Measurements from ENCODE around the gene TRIM72.
"Not testable (repeated sequence)": the region's sequence is repeated elsewhere in the genome, so short reads cannot be mapped to it uniquely, and the experiment has no call there.

Gene TRIM72

GRCh38 chr16:31256466-31256865 lies 42.5 kb downstream of the TRIM72 start:
- no peak for DNase-seq (ENCODE audit: low spot score)

- no peak for DNase-seq (ENCODE audit: low spot score)
Measured at GRCh38 chr16:31258366-31258765, 44.4 kb downstream of the TRIM72 start.

GRCh38 chr16:31260136-31260931 lies 46.4 kb downstream of the TRIM72 start:
- DNase-seq (ENCODE audit: low spot score), result no peak

DNA sequence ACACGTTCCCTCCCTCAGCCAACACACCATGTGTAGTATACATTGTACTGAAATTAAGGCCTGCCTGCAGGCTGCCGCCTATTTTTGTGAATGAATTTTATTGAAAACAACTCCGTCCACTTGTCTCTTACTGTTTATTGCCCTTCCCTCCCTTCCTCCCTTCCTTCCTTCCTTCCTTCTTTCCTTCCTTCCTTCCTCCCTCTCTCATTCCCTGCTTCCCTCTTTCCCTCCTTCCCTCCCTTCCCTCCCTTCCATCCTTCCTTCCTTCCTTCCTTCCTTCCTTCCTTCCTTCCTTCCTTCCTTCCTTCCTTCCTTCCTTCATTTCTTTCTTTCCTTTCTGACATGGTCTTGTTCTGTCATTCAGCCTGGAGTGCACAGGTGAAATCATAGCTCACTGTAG lies 48.2 kb downstream of the TRIM72 start:
- no peak for DNase-seq (ENCODE audit: low spot score)

GRCh38 chr16:31265329-31266245 lies 51.7 kb downstream of the TRIM72 start:
- DNase-seq (ENCODE audit: low spot score), result no peak

DNA sequence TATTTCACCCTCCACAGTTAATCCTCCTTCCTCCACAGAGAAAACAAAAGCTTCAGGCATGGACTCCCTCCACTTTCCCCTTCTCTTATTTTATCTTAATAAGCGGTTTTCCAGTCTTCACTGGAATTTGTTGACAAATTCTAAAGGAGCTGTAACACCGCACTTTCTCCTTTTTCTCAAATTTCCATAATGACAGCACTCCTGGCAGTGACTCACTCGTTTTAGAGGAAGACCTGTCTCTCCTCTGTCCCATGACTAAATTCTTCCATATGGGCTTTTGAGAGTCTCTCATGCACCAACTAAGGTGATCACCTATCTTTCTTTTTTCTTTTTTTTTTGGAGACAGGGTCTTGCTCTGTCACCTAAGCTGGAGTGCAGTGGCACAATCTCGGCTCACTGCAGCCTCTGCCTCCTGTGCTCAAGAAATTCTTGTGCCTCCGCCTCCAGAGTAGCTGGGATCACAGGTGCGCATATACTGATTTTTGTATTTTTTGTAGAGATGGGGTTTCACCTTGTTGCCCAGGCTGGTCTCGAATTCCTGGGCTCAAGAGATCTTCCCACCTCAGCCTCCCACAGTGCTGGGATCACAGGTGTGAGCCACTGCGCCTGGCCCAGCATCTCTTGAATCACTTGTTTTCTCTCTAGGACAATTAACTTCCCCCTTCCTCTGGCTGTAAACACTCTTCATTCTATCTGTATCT lies 53.6 kb downstream of the TRIM72 start:
- no peak for DNase-seq (ENCODE audit: low spot score)

DNA sequence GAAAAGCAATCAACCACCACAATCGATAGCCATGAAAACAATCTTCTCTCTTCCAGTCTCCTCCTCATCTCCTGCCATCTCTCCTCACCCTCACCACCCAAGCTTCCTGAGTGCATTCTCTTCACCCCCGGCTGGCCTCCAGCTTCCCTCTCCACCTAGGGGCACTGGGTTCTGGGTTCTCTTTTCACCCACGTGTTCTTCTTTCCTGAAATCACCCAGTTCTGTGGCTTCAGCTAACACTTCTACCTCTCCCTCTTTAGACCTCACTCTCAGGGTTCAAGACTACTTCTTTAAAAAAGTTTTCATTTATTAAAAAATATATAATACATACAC lies 54.1 kb downstream of the TRIM72 start:
- no peak for DNase-seq (ENCODE audit: low spot score)

DNA sequence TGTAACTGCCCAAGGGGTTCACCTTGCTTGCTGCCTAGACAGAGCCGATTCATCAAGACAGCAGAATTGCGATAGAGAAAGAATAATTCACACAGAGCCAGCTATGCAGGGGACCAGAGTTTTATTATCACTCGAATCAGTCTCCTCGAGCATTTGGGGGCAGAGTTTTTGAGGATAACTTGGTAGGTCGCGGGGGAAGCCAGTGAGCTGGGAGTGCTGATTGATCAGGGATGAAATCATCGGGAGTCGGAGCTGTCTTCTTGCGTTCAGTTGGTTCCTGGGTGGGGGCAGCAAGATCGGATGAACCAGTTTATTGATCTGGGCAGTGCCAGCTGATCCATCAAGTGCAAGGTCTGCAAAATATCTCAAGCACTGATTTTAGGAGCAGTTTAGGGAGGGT lies 55.0 kb downstream of the TRIM72 start:
- no peak for DNase-seq (ENCODE audit: low spot score)

- no peak for DNase-seq (ENCODE audit: low spot score)
Measured at GRCh38 chr16:31269541-31269940, 55.6 kb downstream of the TRIM72 start.

- DNase-seq (ENCODE audit: low spot score), result not testable (repeated sequence)
Measured at GRCh38 chr16:31269973-31270372, 56.1 kb downstream of the TRIM72 start.

- DNase-seq (ENCODE audit: low spot score), result no peak
Measured at GRCh38 chr16:31270795-31271194, 56.9 kb downstream of the TRIM72 start.

GRCh38 chr16:31271621-31272190 lies 57.8 kb downstream of the TRIM72 start:
- DNase-seq (ENCODE audit: low spot score), result no peak

- DNase-seq (ENCODE audit: low spot score), result no peak
Measured at GRCh38 chr16:31273187-31273586, 59.3 kb downstream of the TRIM72 start.

DNA sequence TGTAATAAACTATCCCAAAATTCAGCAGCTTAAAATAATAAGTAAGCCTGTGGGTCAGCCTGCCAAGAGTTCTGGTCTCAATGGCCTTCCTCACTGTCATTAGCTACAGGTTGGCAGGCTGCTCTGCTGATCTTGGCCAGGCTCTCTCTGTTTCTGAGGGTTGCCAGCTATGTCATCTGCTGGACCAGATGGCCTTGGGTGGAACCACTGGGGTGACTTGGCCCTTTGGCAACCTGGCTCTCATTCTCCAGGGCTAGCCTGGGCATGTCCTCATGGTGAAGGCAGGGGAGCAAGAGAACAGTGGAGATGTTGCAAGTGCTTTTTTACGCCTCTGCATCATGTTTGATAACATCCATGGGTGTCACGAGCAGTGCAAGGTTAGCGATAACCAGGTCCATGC lies 59.8 kb downstream of the TRIM72 start:
- DNase-seq (ENCODE audit: low spot score), result no peak

DNA sequence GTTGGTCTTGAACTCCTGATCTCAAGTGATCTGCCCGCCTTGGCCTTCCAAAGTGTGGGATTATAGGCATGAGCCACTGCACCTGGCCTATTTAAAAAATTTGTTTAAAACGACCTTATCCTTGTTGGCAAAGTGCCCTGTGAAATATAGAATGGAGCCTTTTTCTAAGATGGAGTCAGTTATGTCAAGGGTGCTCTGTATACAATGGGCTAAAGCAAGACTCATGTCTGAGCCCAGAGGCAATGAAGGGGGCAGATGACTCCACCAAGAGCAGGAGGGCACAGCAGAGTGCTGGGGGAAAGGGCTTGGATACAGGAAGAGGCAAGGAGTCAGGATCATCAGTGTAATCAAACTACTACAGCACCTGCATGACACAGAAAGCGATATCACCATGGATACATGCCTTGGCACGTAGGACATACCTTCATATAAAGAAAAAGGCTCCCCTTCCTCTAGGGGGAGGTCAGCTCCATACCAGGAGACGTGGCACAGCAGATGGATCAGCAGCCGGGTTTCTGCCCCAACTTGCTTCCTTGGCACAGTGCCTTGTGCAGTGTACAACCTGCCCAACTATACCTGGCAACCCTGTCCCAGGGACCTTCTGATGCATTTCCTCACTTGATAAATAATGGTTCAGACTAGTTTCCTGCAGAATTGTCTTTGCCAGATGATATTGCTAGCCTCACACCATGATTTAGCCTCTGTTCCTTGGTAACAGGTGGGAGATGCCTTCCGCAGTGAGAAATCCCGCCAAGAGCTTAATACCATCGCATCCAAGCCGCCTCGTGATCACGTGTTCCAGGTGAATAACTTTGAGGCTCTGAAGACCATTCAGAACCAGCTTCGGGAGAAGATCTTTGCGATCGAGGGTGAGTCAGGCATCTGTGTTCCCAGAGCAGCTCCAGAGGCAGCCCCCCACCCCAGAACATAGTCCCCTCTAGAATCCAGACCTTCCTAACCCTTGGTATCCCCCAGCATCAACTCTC lies 61.2 kb downstream of the TRIM72 start:
- DNase-seq (ENCODE audit: low spot score), result no peak

GRCh38 chr16:31276600-31276999 lies 62.7 kb downstream of the TRIM72 start:
- no peak for DNase-seq (ENCODE audit: low spot score)

GRCh38 chr16:31277659-31278260 lies 63.8 kb downstream of the TRIM72 start:
- DNase-seq (ENCODE audit: low spot score), result no peak

DNA sequence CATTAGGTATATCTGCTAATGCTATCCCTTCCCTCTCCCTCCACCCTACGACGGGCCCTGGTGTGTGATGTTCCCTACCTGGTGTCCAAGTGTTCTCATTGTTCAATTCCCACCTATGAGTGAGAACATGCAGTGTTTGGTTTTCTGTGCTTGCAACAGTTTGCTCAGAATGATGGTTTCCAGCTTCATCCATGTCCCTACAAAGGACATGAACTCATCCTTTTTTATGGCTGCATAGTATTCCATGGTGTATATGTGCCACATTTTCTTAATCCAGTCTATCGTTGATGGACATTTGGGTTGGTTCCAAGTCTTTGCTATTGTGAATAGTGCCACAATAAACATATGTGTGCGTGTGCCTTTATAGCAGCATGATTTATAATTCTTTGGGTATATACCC lies 64.9 kb downstream of the TRIM72 start:
- DNase-seq (ENCODE audit: low spot score), result not testable (repeated sequence)
